DND-41 (cell line): ENCODE data around the gene AP2M1.
A peak's percentile ranks its signal among the peaks of the same experiment; 100 is the strongest.

Experiments used
- ATAC-seq: fragments of 200-7000 bp; cut with Tn5 transposase; 3 replicates; pipeline ENCODE4 v1.9.1; 2021; ENCODE audit warnings: low read depth; ENCODE audit not compliant: insufficient read depth
- DNase-seq: peaks from one replicate; pipeline ENCODE4 v3.0.0-alpha.2; 2020
- H2AFZ ChIP-seq: 2 replicates; pipeline ENCODE4 v1.6.0; 2012; ENCODE audit warnings: low read depth, low read length
- H3K27ac ChIP-seq: 2 replicates; pipeline ENCODE4 v1.5.1; 2012; ENCODE audit warnings: low read length, inconsistent platforms
- H3K27me3 ChIP-seq: fragments of 200-600 bp; sonication (generic); 2 replicates; pipeline ENCODE4 v1.6.0; 2012; ENCODE audit warnings: low read length, mild to moderate bottlenecking, inconsistent platforms; ENCODE audit not compliant: insufficient read depth, poor library complexity
- H3K36me3 ChIP-seq: 2 replicates; pipeline ENCODE4 v1.5.1; 2012; ENCODE audit warnings: low read length, inconsistent platforms; ENCODE audit not compliant: insufficient read depth
- H3K4me1 ChIP-seq: 2 replicates; pipeline ENCODE4 v1.5.1; 2012; ENCODE audit warnings: mild to moderate bottlenecking, low read length; ENCODE audit not compliant: insufficient read depth
- H3K4me2 ChIP-seq: 2 replicates; pipeline ENCODE4 v1.6.0; 2012; ENCODE audit warnings: mild to moderate bottlenecking, moderate library complexity, low read length, inconsistent platforms; ENCODE audit not compliant: insufficient read depth
- H3K4me3 ChIP-seq, 2 experiments: fragments of 200-600 bp in 1 of 2; shearing (Covaris generic) in 1 of 2; 2 replicates each; pipeline ENCODE4 v1.5.1; 2012 to 2016; ENCODE audit warnings: inconsistent platforms in 2 of 2, low read length in 2 of 2, mild to moderate bottlenecking in 2 of 2, low read depth in 1 of 2, moderate library complexity in 1 of 2
- H3K79me2 ChIP-seq: 2 replicates; pipeline ENCODE4 v1.6.0; 2012; ENCODE audit warnings: low read length, inconsistent platforms; ENCODE audit not compliant: insufficient read depth
- H3K9ac ChIP-seq: 2 replicates; pipeline ENCODE4 v1.6.0; 2012; ENCODE audit warnings: low read depth, mild to moderate bottlenecking, inconsistent platforms, low read length, moderate library complexity
- H3K9me3 ChIP-seq: 2 replicates; pipeline ENCODE4 v1.5.1; 2012; ENCODE audit warnings: low read length, moderate library complexity, mild to moderate bottlenecking, inconsistent platforms; ENCODE audit not compliant: insufficient read depth, severe bottlenecking
- H4K20me1 ChIP-seq: 2 replicates; pipeline ENCODE4 v1.6.0; 2012; ENCODE audit warnings: low read length; ENCODE audit not compliant: insufficient read depth
- EZH2 ChIP-seq: IDR thresholded peaks from 3 replicates; pipeline ENCODE4 v1.6.1; 2012; ENCODE audit warnings: borderline replicate concordance, low read depth, mild to moderate bottlenecking, moderate library complexity, low read length, inconsistent platforms; ENCODE audit not compliant: severe bottlenecking
- TF ChIP-seq, protein P1 (sequence below): IDR thresholded peaks from 2 replicates; pipeline ENCODE4 v1.5.1; 2012; ENCODE audit warnings: borderline replicate concordance, low read length, moderate library complexity, mild to moderate bottlenecking; ENCODE audit not compliant: poor library complexity, severe bottlenecking; ENCODE audit errors: extremely low read depth

Gene AP2M1

GRCh38 chr3:184186184-184186901 is 11.7 kb downstream of the AP2M1 start, which contains the start of gene ABCF3:
TSS of gene ABCF3 (plus strand) at chr3:184186199. CDS start at chr3:184186208, 9 bp downstream.
- TF ChIP-seq EZH2 = no peak
- TF ChIP-seq, protein P1, sequence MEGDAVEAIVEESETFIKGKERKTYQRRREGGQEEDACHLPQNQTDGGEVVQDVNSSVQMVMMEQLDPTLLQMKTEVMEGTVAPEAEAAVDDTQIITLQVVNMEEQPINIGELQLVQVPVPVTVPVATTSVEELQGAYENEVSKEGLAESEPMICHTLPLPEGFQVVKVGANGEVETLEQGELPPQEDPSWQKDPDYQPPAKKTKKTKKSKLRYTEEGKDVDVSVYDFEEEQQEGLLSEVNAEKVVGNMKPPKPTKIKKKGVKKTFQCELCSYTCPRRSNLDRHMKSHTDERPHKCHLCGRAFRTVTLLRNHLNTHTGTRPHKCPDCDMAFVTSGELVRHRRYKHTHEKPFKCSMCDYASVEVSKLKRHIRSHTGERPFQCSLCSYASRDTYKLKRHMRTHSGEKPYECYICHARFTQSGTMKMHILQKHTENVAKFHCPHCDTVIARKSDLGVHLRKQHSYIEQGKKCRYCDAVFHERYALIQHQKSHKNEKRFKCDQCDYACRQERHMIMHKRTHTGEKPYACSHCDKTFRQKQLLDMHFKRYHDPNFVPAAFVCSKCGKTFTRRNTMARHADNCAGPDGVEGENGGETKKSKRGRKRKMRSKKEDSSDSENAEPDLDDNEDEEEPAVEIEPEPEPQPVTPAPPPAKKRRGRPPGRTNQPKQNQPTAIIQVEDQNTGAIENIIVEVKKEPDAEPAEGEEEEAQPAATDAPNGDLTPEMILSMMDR = peak; percentile 2
- peaks cover 70% of the 10 kb centered on the region for H3K36me3 ChIP-seq

DNA sequence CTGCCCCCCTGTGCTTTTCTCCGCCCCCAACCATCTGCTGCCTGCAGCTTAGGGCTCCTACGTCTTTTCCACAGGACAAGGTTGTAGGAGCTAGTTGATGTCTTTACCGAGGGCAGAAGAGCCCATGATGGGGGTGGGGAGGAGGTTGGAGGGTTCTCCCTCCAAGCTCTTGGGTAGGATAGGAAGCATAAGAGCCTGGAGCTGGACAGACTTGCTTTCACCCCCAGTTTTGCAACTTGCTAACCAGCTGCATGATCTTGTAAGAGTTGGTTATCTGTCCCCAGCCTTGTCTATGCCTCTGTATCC is 12.2 kb downstream of the AP2M1 start:
- peaks cover 29% of the 10 kb centered on the region for H3K4me1 ChIP-seq
- H3K9me3 ChIP-seq = no peaks in the 10 kb centered on the region
- H3K79me2 ChIP-seq = peaks cover 33% of the 10 kb centered on the region
- peaks cover 70% of the 10 kb centered on the region for H3K36me3 ChIP-seq
- peak overlapping the region; percentile 61 for H3K27ac ChIP-seq
- H2AFZ ChIP-seq = no peak overlapping the region
- peak overlapping the region; percentile 62 for H3K9ac ChIP-seq
- no peaks in the 10 kb centered on the region for H3K27me3 ChIP-seq
- peaks cover 17% of the 10 kb centered on the region for H4K20me1 ChIP-seq
- H3K4me2 ChIP-seq = peak overlapping the region; percentile 71
- H3K4me3 ChIP-seq = peak overlapping the region; percentile 47 to 68; a peak in 3 of 4 replicates
- TF ChIP-seq, protein P1 = no peak
- no peak for TF ChIP-seq EZH2
- DNase-seq = no peak
- ATAC-seq = no peak

More at GRCh38 chr3:184186184-184186901, 11.7 kb downstream of the AP2M1 start, which contains the start of gene ABCF3:
- no peaks in the 10 kb centered on the region for H3K27me3 ChIP-seq
- H3K27ac ChIP-seq = peak within 1 kb of the TSS; percentile 80
- peak within 1 kb of the TSS; percentile 76 for H3K4me2 ChIP-seq
- H4K20me1 ChIP-seq = peaks cover 17% of the 10 kb centered on the region
- H2AFZ ChIP-seq = peak within 1 kb of the TSS; percentile 92
- H3K4me1 ChIP-seq = peaks cover 29% of the 10 kb centered on the region
- no peaks in the 10 kb centered on the region for H3K9me3 ChIP-seq
- no peak for DNase-seq
- H3K9ac ChIP-seq = peak within 1 kb of the TSS; percentile 72
- peak within 1 kb of the TSS; percentile 47 to 68; a peak in 3 of 4 replicates for H3K4me3 ChIP-seq
- peak; percentile 20 for ATAC-seq
- peaks cover 33% of the 10 kb centered on the region for H3K79me2 ChIP-seq

GRCh38 chr3:184188080-184188479 is 13.4 kb downstream of the AP2M1 start:
- no peak for DNase-seq
- Histone ChIP-seq H3K9me3 (no peaks in the 10 kb centered on the region), H3K4me1 (peaks cover 29% of the 10 kb centered on the region), H3K4me3 (no peak overlapping the region), H3K36me3 (peaks cover 70% of the 10 kb centered on the region), H3K79me2 (peaks cover 33% of the 10 kb centered on the region), H2AFZ (no peak overlapping the region), H3K27ac (no peak overlapping the region), H3K27me3 (no peaks in the 10 kb centered on the region), H3K4me2 (peak overlapping the region; percentile 71; the same call in 1 of the 2 replicates), H4K20me1 (peaks cover 22% of the 10 kb centered on the region), H3K9ac (0 out of 2 replicates have a peak overlapping the region, but pooled peaks have one; percentile 62)
- ATAC-seq = no peak
- TF ChIP-seq EZH2 = no peak

- Histone ChIP-seq H3K79me2 (peaks cover 33% of the 10 kb centered on the region), H3K9ac (no peak overlapping the region), H3K27me3 (no peaks in the 10 kb centered on the region), H3K4me2 (no peak overlapping the region), H2AFZ (no peak overlapping the region), H3K9me3 (no peaks in the 10 kb centered on the region), H3K4me3 (no peak overlapping the region), H3K36me3 (peaks cover 69% of the 10 kb centered on the region), H3K27ac (no peak overlapping the region), H4K20me1 (peaks cover 22% of the 10 kb centered on the region), H3K4me1 (peaks cover 29% of the 10 kb centered on the region)
- DNase-seq = no peak
- ATAC-seq = no peak
- no peak for TF ChIP-seq EZH2
- TF ChIP-seq, protein P1 = no peak
Observed at GRCh38 chr3:184189421-184189820, 14.8 kb downstream of the AP2M1 start.
